GM12864 (cell line): Measurements from ENCODE around the gene CYP26B1.

Experiments
- DNase-seq: peaks from one replicate; pipeline ENCODE4 v3.0.0-alpha.2; 2011; ENCODE audit warnings: low read depth
- H3K4me3 ChIP-seq: 2 replicates; pipeline ENCODE4 v1.5.1; 2011; ENCODE audit warnings: mild to moderate bottlenecking, low read depth, low read length, control low read depth
- CTCF ChIP-seq: IDR thresholded peaks from 2 replicates; pipeline ENCODE4 v1.5.1; 2011; ENCODE audit warnings: low read depth, mild to moderate bottlenecking, moderate library complexity, low read length, control low read depth, inconsistent platforms; ENCODE audit errors: missing control alignments

The CYP26B1 gene

DNA sequence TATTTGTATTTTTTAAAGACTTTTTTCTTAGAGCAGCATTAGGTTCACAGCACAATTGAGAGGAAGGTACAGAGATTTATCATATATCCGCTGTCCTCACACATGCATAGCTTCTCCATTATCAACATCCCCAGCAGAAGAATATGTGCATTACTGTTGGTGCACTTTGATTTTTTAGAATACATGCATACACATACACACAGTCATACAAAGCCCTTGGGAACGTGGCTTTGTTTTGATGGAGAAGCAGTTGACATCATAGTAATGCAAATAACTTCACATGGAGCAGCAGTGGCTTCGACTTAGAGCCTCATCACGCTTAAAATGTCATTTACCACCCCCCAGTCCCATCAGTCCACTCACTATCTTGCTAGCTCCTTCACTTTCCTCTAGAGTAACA lies 26.5 kb downstream of the CYP26B1 start:
- no peak for DNase-seq
- H3K4me3 ChIP-seq = no peak overlapping the region
- no peak for TF ChIP-seq CTCF

DNA sequence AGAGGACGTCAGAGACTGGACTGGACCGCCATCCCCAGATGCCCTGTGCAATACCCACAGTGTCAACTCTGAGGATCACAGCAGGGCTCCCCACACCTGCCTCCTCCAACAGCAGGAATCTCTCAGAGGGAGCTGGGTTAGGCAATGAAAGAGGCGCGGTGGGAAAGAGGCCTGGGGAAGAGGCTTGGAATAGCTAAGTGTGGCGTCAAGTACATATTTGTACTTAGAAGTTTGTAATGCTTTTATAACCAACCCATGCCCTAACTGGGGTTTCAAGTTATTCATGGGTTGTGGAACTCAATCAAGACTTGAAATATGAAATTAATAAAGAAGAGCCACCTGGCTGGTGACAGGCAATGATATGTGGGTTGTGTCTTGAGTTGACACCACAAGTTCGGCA lies 28.7 kb downstream of the CYP26B1 start:
- no peak for DNase-seq
- H3K4me3 ChIP-seq = no peak overlapping the region
- TF ChIP-seq CTCF = no peak

DNA sequence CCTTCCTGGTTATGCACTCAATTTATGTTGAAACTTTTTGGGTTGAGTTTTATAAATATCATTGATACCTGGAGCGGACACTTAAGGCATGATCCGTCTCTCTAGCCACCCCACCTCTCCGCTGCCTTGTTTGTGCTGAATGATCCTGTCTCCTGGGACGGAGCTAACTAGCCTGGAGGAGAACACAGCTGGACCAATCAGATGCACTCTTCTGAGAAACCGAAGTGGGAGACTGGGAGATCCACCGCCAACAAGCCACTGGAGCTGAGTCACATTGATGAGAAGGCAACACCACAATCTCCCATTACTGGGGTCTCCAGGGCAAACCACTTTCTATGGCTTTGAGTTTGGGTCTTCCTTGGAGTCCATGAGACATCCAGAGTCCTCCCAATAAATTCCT lies 29.3 kb downstream of the CYP26B1 start:
- no peak for TF ChIP-seq CTCF
- no peak for DNase-seq
- H3K4me3 ChIP-seq = no peak overlapping the region

- no peak for DNase-seq
- no peak for TF ChIP-seq CTCF
- H3K4me3 ChIP-seq = no peak overlapping the region
These were observed 29.9 kb downstream of the CYP26B1 start for GRCh38 chr2:72117718-72118117.

DNA sequence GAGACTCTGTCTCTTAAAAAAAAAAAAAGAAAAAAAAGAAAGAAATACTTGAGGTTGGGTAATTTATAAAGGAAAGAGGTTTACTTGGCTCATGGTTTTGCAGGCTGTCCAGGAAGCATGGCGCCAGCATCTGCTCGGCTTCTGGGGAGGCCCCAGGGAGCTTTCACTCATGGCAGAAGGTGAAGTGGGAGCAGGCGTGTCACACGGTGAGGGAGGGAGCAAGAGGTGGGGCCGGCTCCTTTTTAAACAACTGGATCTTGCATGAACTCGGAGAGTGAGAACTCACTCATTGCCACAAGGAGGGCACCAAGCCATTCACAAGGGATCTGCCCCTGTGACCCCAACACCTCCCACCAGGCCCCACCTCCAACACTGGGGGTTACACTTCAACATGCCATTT lies 30.6 kb downstream of the CYP26B1 start:
- no peak for DNase-seq
- H3K4me3 ChIP-seq = no peak overlapping the region
- TF ChIP-seq CTCF = no peak

- H3K4me3 ChIP-seq = no peak overlapping the region
- TF ChIP-seq CTCF = peak; percentile 46
- no peak for DNase-seq
These were observed 31.6 kb downstream of the CYP26B1 start for GRCh38 chr2:72116081-72116533.
